ENCODE data around the gene RNF151.
"Not testable (repeated sequence)": the region's sequence is repeated elsewhere in the genome, so short reads cannot be mapped to it uniquely, and the experiment has no call there.

Gene RNF151, protein sequence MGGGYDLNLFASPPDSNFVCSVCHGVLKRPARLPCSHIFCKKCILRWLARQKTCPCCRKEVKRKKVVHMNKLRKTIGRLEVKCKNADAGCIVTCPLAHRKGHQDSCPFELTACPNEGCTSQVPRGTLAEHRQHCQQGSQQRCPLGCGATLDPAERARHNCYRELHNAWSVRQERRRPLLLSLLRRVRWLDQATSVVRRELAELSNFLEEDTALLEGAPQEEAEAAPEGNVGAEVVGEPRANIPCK

DNA sequence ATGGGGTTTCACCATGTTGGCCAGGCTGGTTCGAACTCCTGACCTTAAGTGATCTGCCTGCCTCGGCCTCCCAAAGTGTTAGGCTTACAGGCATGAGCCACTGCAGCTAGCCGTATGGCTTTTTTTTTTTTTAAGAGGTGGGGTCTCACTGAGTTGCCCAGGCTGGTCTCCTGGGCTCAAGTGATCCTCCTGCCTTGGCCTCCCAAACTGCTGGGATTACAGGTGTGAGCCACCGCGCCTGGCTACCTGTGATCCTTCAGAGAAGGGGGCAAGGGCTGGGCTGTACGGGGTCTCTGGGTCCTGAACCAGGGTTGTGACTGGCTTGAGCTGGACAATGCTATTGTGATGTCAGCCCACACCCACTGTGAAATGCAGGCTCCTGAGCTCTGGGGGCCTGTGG lies at the start of gene RNF151:
Gene RNF151, plus strand, starts transcription at position 397 of the 400 bp plus-strand sequence. CDS start 26 bp downstream, outside the sequence.
- DNase-seq, result no peak

GRCh38 chr16:1917056-1917664 lies 49.5 kb upstream of the RNF151 start:
- no peak for DNase-seq

DNA sequence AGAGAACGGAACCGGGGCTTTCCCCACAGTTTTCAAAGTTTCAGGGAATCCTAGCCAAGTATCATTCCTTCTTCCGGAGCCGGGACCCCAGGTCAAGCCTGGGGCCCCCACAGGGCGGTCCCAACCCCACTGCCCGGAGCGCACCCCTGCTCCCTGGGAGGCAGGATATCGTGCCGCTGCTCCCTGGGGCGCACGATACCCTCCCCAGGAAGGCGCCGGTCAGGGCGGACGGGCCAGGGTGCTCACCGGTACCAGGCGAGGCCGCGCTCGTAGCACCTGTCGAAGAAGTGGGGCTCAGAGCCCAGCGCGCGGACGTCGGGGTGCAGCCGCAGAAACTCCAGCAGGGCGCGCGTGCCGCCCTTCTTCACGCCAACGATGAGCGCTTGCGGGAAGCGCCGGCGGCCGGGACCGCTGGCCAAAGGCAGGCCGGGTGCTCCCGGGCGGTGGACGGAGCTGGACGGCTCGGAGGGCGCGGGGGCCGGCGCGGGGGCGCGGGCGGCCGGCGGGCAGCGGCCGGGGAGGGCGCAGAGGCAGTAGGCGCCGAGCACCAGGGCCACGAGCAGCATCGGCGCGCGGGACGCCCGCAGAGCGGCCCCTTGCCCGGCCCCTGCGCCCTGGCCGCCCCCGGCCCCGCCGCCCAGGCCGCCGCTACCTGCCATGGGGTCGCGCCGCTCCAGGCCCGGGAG lies 48.8 kb upstream of the RNF151 start:
- DNase-seq, result no peak

DNA sequence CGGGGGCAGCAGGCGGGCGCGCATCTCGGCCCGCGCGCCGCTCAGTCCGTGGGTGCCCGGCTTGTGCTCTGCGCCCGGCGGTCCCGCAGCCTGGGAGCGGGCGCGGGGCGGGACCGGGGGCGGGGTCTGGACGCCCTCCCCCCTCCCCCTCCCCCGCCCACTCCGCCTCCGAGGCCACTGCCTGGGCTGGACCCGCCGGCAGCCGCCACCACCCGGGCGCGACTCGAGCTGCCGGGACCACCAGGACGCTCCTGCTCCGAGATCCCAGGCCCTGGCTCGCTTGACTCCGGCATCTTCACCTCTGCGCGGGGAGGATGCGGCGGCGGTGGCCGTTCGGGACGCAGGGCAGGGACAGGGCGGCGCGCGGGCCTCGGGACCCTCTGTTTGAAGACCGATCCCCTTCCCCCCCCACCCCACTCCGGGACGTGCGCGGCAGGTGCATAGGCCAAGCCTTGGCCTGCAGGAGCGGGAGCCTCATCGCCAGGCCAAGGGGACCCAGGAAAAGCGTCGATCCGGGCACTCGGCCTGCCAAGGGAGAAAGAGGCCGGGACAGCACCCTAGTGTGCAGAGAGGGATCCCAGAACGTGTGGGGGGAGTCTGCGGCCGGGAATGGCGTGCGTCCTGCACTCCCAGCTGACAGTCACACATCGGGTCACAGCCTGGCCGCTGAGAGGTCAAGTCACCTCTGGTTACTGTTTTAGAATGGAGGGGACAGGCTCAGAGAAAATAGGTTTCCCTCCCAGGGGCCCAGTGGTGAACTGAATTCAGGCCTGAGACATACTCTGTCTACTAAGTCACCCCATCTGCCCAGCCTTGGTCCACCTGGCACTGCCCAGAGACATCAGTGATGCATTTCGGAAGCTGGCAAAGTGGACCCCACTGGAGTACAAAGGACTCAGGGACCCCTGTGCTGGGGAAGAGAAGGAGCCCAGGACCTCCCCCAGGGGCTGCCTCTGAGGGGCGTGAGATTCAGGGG lies 48.0 kb upstream of the RNF151 start, which contains the start of gene HS3ST6:
Gene HS3ST6, minus strand, starts transcription at position 65 of the 976 bp plus-strand sequence. CDS start 92 bp downstream, outside the sequence.
- no peak for DNase-seq

DNA sequence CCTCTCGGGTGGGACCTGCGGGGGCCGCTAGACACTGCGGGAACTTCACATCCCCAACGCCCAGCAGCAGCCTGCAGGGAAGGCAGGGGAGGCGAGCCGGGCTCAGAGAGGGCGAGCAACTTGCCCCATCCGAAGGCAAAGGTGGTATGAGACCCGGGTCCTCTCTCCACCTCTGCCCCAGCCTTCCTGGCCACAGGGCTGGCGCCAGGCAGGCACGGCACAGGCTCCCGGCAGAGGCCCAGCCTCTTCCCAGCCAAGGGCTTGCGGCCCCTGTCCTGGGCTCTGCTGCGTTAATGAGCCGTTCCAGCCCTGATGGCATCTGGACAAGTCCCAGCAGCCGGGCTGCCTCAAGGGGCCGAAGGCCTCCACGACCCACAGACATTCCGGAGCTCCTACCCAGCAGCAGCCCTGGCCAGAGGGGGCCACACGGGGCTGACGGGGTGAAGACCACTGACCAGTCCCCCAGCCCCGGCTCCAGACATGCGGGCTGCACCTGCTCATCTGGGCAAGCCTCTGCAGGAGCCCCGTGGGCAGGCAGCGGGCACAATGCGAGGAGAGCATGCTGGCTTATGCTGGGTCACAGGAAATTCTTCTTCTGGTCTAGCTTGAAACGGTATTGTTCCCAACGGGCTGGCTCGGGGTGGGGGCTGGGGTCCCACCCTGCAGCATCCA lies 47.2 kb upstream of the RNF151 start:
- no peak for DNase-seq

GRCh38 chr16:1920122-1920521 lies 46.5 kb upstream of the RNF151 start:
- not testable (repeated sequence) for DNase-seq

- no peak for DNase-seq
Measured at GRCh38 chr16:1920727-1921171, 45.9 kb upstream of the RNF151 start.

DNA sequence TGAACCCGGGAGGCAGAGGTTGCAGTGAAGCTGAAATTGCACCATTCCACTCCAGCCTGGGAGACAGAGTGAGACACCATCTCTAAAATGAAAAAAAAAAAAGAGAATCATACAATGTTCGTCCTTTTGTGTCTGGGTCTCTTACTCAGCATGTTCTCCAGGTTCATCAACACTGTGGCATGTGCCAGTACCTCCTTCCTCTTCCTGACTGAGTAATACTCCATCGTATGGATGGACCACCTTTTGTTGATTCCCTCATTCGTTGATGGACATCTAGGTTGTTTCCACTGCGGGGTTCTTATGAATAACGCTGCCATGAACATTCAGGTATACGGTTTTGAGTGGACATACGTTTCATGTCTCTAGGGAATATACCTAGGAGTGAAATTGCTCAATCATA lies 44.3 kb upstream of the RNF151 start:
- no peak for DNase-seq

- DNase-seq, result peak; percentile 56
Measured at GRCh38 chr16:1923299-1924034, 43.2 kb upstream of the RNF151 start.

DNA sequence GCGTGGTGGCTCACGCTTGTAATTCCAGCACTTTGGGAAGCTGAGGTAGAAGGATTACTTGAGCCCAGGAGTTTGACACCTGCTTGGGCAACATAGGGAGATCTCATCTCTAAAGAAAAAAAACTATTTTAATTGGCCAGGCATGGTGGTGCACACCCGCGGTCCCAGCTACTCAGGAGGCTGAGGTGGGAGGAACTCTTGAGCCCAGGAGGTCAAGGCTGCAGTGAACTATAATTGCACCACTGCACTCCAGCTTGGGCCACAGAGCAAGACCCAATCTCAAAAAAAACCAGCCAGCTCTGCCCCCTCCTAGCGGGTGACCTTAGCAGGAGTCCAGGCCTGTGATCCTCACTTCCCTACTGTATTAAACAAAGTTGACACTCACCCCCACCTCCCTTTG lies 42.6 kb upstream of the RNF151 start:
- DNase-seq, result no peak

DNA sequence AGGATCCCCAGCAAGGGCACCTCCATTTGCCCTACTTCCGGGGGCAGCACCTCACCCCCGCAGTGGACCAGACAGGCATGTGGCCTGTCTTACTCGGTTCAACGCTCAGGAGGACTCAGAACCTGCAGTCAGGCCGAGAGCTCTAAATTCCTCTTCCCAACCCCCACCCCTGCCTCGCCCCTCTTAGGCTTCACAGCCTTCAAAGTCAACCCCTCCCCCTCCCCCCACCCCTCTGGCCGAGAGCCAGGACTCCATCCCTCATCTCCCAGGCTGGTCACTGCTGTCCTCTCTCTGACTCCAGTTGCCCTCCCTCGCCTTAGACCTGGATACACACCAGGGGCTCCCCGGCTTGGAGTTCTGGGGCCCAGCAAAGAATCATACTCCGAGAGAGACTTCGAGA lies 40.4 kb upstream of the RNF151 start:
- no peak for DNase-seq

- DNase-seq, result peak; percentile 41
Measured at GRCh38 chr16:1929105-1929504, 37.6 kb upstream of the RNF151 start.

DNA sequence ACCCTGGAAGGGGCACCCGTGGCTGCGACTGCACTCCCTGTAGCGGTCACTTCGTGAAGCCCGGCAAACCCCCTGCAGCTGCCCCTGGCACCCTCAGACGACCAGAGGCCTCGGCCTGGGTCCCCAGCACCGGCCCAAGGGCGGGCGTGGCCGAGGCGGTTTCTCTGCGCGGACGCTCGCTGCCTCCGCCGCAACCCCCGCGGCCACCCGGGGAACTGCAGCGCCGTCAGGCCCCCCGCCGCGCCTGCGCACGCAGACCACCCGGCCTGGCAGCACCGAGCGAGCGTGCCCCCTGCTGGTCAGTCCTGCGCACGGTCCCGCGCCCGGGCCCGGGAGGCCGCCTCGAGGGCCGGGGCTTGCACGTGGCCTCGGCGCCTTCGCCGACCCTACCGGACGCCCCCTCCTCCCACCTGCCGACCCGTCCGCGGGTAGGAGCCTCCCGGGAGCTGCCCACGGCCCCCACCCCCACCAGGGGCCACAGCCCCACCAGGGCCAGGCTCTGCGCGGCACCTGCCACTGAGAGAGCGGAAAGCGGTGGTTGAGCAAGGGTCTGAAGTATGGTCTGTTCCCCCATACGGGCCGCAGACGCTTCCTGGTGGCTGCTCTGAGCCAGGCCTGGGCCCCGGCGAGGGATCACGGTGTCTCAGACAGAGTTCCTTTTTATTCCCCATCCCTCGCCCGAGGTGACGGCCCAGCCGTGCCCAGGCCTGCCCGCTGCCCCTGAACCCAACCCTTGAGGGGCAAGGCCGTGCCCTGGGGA lies 36.9 kb upstream of the RNF151 start:
- peak; percentile 81 for DNase-seq

- no peak for DNase-seq
Measured at GRCh38 chr16:1930338-1930720, 36.3 kb upstream of the RNF151 start.

- DNase-seq, result no peak
Measured at GRCh38 chr16:1932050-1933028, 34.3 kb upstream of the RNF151 start.

- no peak for DNase-seq
Measured at GRCh38 chr16:1933097-1933661, 33.5 kb upstream of the RNF151 start.

GRCh38 chr16:1936945-1937479 lies 29.6 kb upstream of the RNF151 start:
- DNase-seq, result no peak

GRCh38 chr16:1938316-1938715 lies 28.3 kb upstream of the RNF151 start:
- DNase-seq, result no peak

DNA sequence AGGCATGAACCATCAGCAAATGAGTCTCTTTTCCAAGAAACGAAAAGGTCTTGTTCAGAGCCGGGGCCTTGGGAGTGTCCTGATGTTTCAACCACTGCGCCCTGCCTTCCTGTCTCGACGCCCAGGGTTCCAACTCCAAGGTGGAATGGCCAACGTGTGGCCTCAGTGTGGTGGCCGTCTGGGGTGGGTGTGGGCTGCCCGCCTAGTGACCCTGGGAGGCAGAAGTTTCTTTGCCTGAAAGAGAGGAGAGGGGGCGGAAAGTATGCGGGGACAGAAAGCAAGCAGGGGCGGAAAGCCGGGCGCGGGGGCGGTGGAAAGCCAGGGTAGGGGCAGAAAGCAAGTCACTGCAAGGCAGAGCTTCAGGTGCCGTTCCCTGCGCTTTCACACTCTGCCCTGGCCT lies 27.7 kb upstream of the RNF151 start:
- no peak for DNase-seq

Measured in fibroblast of skin of right biceps (primary cell).